HepG2 (cell line): ENCODE measurements around the gene ERBB4. TPM values are rescaled to one million over a fixed set of nuclear protein-coding genes. Genes with fewer than 3 reads are reported as not detected.

ENCODE experiments used
- ATAC-seq: fragments of 200-7000 bp; cut with Tn5 transposase; 3 replicates; pipeline ENCODE4 v1.9.1; 2020; ENCODE audit warnings: mild to moderate bottlenecking, moderate library complexity
- BruUV-seq: library from RNA; stranded (reverse); fragments of 400-500 nt; replicated peaks from 2 replicates; lab custom pipeline; 2021; lab: Mats Ljungman, UMichigan
- CTCF ChIA-PET: fragments of 300-600 bp; formaldehyde crosslinking; extraction: SDS; loops from one replicate; lab custom pipeline; 2021; ENCODE audit warnings: low total read pairs, inconsistent platforms, low intra/inter-chr PET ratio; lab: Yijun Ruan, JAX
- POLR2A ChIA-PET: fragments of 350-600 bp; sonication (Branson Sonifier 250); formaldehyde crosslinking; loops from one replicate; lab custom pipeline; 2020; ENCODE audit warnings: antibody characterized with exemption, inconsistent platforms; lab: Yijun Ruan, JAX
- DNase-seq: peaks from one replicate; pipeline ENCODE4 v3.0.0-alpha.2; 2015; ENCODE audit warnings: low spot score
- FAIRE-seq: peaks from 3 replicates; lab custom pipeline; 2011; peaks lifted over from hg19 to GRCh38; lab: Jason Lieb, UNC
- H2AFZ ChIP-seq: one replicate; pipeline ENCODE4 v1.6.1; 2011; ENCODE audit warnings: low read length, inconsistent platforms
- H3K27ac ChIP-seq: fragments of 300-600 bp; 3 replicates; pipeline ENCODE4 v1.8.0; 2011; ENCODE audit warnings: mixed run types, mild to moderate bottlenecking, mixed read lengths, low read length, inconsistent platforms; ENCODE audit not compliant: insufficient read depth; ENCODE audit errors: extremely low read length
- H3K27me3 ChIP-seq, 2 experiments: fragments of 200-600 bp in 1 of 2; 2 replicates in 1 of 2; 3 replicates in 1 of 2; pipeline versions ENCODE4 v1.6.0 to v1.8.0; 2011; ENCODE audit warnings: low read length in 2 of 2, mild to moderate bottlenecking in 2 of 2, moderate library complexity in 2 of 2, inconsistent platforms in 1 of 2; ENCODE audit not compliant: insufficient read depth in 2 of 2, control insufficient read depth in 1 of 2
- H3K36me3 ChIP-seq, 2 experiments: fragments of 200-600 bp in 1 of 2; replicated peaks in 1 of 2; 2 replicates in 1 of 2; 3 replicates in 1 of 2; pipeline versions ENCODE4 v1.5.1 to v1.8.0; 2011; ENCODE audit warnings: low read length in 2 of 2, inconsistent platforms in 1 of 2; ENCODE audit not compliant: insufficient read depth in 2 of 2, control insufficient read depth in 1 of 2
- H3K4me1 ChIP-seq: 2 replicates; pipeline ENCODE4 v1.5.1; 2012; ENCODE audit warnings: low read length, inconsistent platforms; ENCODE audit not compliant: insufficient read depth
- H3K4me2 ChIP-seq: 2 replicates; pipeline ENCODE4 v1.6.0; 2011; ENCODE audit warnings: low read depth, low read length, inconsistent platforms
- H3K4me3 ChIP-seq, 3 experiments: fragments of 200-600 bp in 1 of 3; sonication (generic), shearing (Covaris generic) in 1 of 3; replicated peaks in 1 of 3; 2 replicates each; pipeline ENCODE4 v1.5.1; 2011 to 2016; ENCODE audit warnings: low read length in 3 of 3, inconsistent platforms in 2 of 3, low read depth in 2 of 3, mild to moderate bottlenecking in 2 of 3, control low read depth in 1 of 3, mixed read lengths in 1 of 3; ENCODE audit not compliant: insufficient read depth in 1 of 3
- H3K79me2 ChIP-seq: one replicate; pipeline ENCODE4 v1.6.1; 2011; ENCODE audit warnings: low read length, inconsistent platforms; ENCODE audit not compliant: insufficient read depth
- H3K9ac ChIP-seq: 2 replicates; pipeline ENCODE4 v1.6.0; 2011; ENCODE audit warnings: mild to moderate bottlenecking, low read depth, low read length, inconsistent platforms; ENCODE audit not compliant: insufficient read depth
- H3K9me3 ChIP-seq: 2 replicates; pipeline ENCODE4 v1.5.1; 2012; ENCODE audit warnings: mild to moderate bottlenecking, low read length
- H4K20me1 ChIP-seq: 2 replicates; pipeline ENCODE4 v1.6.0; 2011; ENCODE audit warnings: inconsistent platforms, mild to moderate bottlenecking, low read length, moderate library complexity; ENCODE audit not compliant: insufficient read depth
- AHDC1 ChIP-seq: sonication (generic); formaldehyde crosslinking; IDR thresholded peaks from 2 replicates; pipeline ENCODE4 v1.5.1; 2020; ENCODE audit warnings: mild to moderate bottlenecking, missing genetic modification reagents, borderline replicate concordance
- ARNTL ChIP-seq: sonication (generic); formaldehyde crosslinking; IDR thresholded peaks from 2 replicates; pipeline ENCODE4 v1.4.0; 2020; ENCODE audit warnings: mild to moderate bottlenecking, missing genetic modification reagents
- FOXP4 ChIP-seq: sonication (generic); formaldehyde crosslinking; IDR thresholded peaks from 2 replicates; pipeline ENCODE4 v1.4.0; 2020; ENCODE audit warnings: missing genetic modification reagents
- GATA4 ChIP-seq: sonication (generic); IDR thresholded peaks from 2 replicates; pipeline ENCODE4 v1.6.1; 2016; ENCODE audit warnings: antibody characterized with exemption, low read depth, borderline replicate concordance
- HCFC1 ChIP-seq: fragments of 150-350 bp; IDR thresholded peaks from 2 replicates; pipeline ENCODE4 v1.6.1; 2014; ENCODE audit warnings: low read depth, low read length
- NR3C1 ChIP-seq: sonication (generic); formaldehyde crosslinking; IDR thresholded peaks from 2 replicates; pipeline ENCODE4 v1.4.0; 2020; ENCODE audit warnings: missing genetic modification reagents
- SKIL ChIP-seq: sonication (generic); formaldehyde crosslinking; IDR thresholded peaks from 2 replicates; pipeline ENCODE4 v1.8.0; 2022; ENCODE audit warnings: missing genetic modification reagents, mild to moderate bottlenecking, moderate library complexity, borderline replicate concordance
- STAT6 ChIP-seq: sonication (generic); formaldehyde crosslinking; IDR thresholded peaks from 2 replicates; pipeline ENCODE4 v1.4.0; 2020; ENCODE audit warnings: missing genetic modification reagents, mild to moderate bottlenecking, borderline replicate concordance
- TBX3 ChIP-seq: fragments of 450-650 bp; IDR thresholded peaks from 2 replicates; pipeline ENCODE4 v1.6.1; 2017; ENCODE audit warnings: antibody characterized with exemption, mild to moderate bottlenecking, inconsistent platforms, borderline replicate concordance
- ZNF224 ChIP-seq: sonication (generic); formaldehyde crosslinking; IDR thresholded peaks from 2 replicates; pipeline ENCODE4 v1.5.0; 2020; ENCODE audit warnings: mild to moderate bottlenecking, missing genetic modification reagents
- ZNF570 ChIP-seq: sonication (generic); formaldehyde crosslinking; IDR thresholded peaks from 2 replicates; pipeline ENCODE4 v1.4.0; 2020; ENCODE audit warnings: mild to moderate bottlenecking, missing genetic modification reagents, borderline replicate concordance
- ZNF737 ChIP-seq: sonication (generic); formaldehyde crosslinking; IDR thresholded peaks from 2 replicates; pipeline ENCODE4 v1.5.0; 2020; ENCODE audit warnings: missing genetic modification reagents, mild to moderate bottlenecking, borderline replicate concordance
- WGBS: methylation state at CpG from one replicate; pipeline ENCODE4 v1.1.6; 2017; ENCODE audit warnings: low lambda C conversion rate; 5-methylcytosine and 5-hydroxymethylcytosine counted together
- in situ Hi-C: cut with HindIII; loops from 2 replicates; pipeline ENCODE4 v1.10.0; 2017; ENCODE audit warnings: low pct_unique_long_range_greater_than_20kb; ENCODE audit not compliant: extremely low pct_ligation_motif_present
- intact Hi-C: fragments of 100-400 bp; cut with micrococcal nuclease; formaldehyde crosslinking; loops from one replicate; pipeline ENCODE4 v1.10.0; 2022; ENCODE audit not compliant: unreplicated experiment
- polyA plus RNA-seq, 8 experiments: library from polyadenylated mRNA; depleted of rRNA in 3 of 8; stranded (reverse) in 7 of 8; unstranded in 1 of 8; fragments of >200 nt; fragmentation: Illumina TruSeq in 4 of 8; extraction: Trizol in 4 of 8; gene quantifications; 2 replicates each; pipeline versions ENCODE4 v1.2.1 to v1.2.3, GENCODE V29; 2011 to 2016; ENCODE audit warnings: low read depth in 4 of 8, missing spikeins in 1 of 8, mixed read lengths in 1 of 8; ENCODE audit not compliant: insufficient read depth in 1 of 8
- total RNA-seq, 5 experiments: library from RNA; depleted of rRNA; stranded (reverse); fragments of >200 nt; fragmentation: Illumina TruSeq; extraction: Trizol; gene quantifications; 2 replicates each; pipeline ENCODE4 v1.2.3, GENCODE V29; 2016; ENCODE audit warnings: low read depth in 1 of 5

The ERBB4 gene
- total and polyA plus RNA-seq, 2 of the 13 experiments (the other 11 are each of a cell fraction or from before 2014, with no cell fraction given): not detected

- no peak overlapping the region for H2AFZ ChIP-seq
- in situ Hi-C loops: no loop called here
- BruUV-seq: no TSS peak
- no peak overlapping the region for H3K9ac ChIP-seq
- no peak overlapping the region for H3K27ac ChIP-seq
- intact Hi-C loops: no loop called here
- H3K27me3 ChIP-seq: no peaks in the 10 kb centered on the region
- WGBS: 1% methylated on average over 2 of the region's 2 CpGs
- no peaks in the 10 kb centered on the region for H3K4me1 ChIP-seq
- FAIRE-seq: no peak
- ChIA-PET POLR2A (no interaction called here), CTCF (no interaction called here)
- no peaks in the 10 kb centered on the region for H3K79me2 ChIP-seq
- no peak for DNase-seq
- no peaks in the 10 kb centered on the region for H4K20me1 ChIP-seq
- no peak for ATAC-seq
- H3K4me3 ChIP-seq: no peak overlapping the region
- H3K9me3 ChIP-seq: no peaks in the 10 kb centered on the region
- no peaks in the 10 kb centered on the region for H3K36me3 ChIP-seq
- H3K4me2 ChIP-seq: no peak overlapping the region
- TF ChIP-seq ZNF224 (CRISPR knock-in tag) (no peak), AHDC1 (CRISPR knock-in tag) (no peak), TBX3 (no peak), NR3C1 (CRISPR knock-in tag) (no peak), FOXP4 (no peak), GATA4 (no peak), ARNTL (no peak), STAT6 (CRISPR knock-in tag) (no peak), HCFC1 (no peak), SKIL (CRISPR knock-in tag) (no peak), ZNF570 (CRISPR knock-in tag) (no peak), ZNF737 (no peak)
Observed at GRCh38 chr2:212228743-212229171, 309.8 kb downstream of the ERBB4 start.
